ENCODE results near the gene PCBD2. TPM values are rescaled to one million over a fixed set of nuclear protein-coding genes. Genes with fewer than 3 reads are reported as not detected.

Gene PCBD2
- total RNA-seq, 2 experiments from 2014 or later: 9.6 to 10.5 TPM

DNA sequence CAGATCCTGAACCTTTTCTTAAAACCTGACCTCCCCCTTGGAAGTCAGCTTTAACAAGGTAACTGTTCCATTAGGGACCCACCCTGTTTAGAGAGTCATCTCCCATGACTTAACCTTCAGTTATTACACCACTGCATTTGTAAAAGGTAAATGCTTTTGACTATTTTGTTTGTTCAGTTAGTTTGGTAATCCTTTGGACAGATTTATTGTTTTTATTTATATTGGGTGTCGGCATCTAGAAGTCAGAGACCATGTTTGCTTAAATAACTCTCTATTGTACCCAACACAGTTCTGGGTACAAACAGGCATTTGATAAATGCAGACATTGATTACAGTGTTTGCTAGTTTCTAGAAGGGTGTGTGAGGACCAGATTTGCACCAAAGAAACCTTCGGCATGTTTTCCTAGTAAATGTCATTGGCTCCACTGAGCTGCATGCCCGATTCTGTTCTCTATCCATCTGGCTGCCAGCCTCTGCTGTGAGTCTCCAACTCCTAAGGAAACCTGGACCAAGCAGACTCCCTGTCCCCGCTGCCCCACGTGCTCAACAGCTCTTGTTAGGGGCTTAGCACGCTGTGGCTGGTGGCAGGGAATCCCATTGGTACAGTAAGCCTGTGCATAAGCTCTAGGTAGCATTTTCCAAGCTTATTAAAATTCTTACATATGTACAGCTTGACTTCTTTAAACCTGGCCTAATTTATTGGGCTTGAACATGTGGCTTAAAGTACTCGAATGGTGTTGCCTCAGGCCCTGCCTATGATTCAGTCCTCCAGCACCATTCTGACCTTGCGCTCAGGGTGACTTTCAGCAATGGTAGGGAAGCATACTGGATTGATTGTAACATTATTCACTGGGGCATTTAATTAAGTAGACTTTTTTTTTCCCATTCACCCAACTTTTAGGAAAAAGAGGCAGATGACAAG lies 6.6 kb downstream of the PCBD2 start:
- H3K9me3 Mint-ChIP-seq: no peaks in the 10 kb centered on the region
- no peak overlapping the region for H3K4me3 Mint-ChIP-seq
- no peaks in the 10 kb centered on the region for H3K27me3 Mint-ChIP-seq (ENCODE audit: low read depth)
- DNase-seq: no peak
- peaks cover 3% of the 10 kb centered on the region for H3K4me1 Mint-ChIP-seq (ENCODE audit: low read depth)
- intact Hi-C loops (cut with micrococcal nuclease): no loop called here
- no peak overlapping the region for H3K27ac Mint-ChIP-seq
- H3K36me3 Mint-ChIP-seq (ENCODE audit: low read depth): peaks cover 9% of the 10 kb centered on the region
- CTCF ChIA-PET: no interaction called here

DNA sequence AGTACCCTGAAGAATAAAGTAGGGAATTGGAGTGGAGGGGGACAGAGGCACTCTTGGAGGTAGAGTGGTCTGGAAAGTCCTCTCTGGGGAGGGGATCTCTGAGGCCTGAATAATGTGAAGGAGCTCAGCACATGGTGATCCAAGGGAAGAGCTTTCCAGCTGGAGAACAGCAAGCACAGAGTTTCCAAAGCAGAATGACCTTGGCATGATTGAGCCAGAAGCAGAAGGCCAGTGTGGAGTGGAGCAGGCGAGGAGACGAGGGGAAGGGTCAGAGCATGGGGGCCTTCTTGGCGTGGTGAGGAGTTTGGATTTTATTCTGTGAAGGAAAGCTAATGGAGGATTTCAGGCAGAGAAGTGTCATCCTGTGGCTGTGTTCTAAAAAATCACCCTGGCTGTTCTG lies 8.3 kb downstream of the PCBD2 start:
- H3K27me3 Mint-ChIP-seq (ENCODE audit: low read depth): no peaks in the 10 kb centered on the region
- no peak overlapping the region for H3K27ac Mint-ChIP-seq
- intact Hi-C loops (cut with micrococcal nuclease): no loop called here
- DNase-seq: no peak
- no peaks in the 10 kb centered on the region for H3K4me1 Mint-ChIP-seq (ENCODE audit: low read depth)
- H3K4me3 Mint-ChIP-seq: no peak overlapping the region
- no peaks in the 10 kb centered on the region for H3K9me3 Mint-ChIP-seq
- CTCF ChIA-PET: interaction anchor here (0.8 kb wide), 1 partner anchor 9 kb away, joined by 3 read pairs; the partner anchor contains the start of gene PCBD2
- H3K36me3 Mint-ChIP-seq (ENCODE audit: low read depth): peaks cover 9% of the 10 kb centered on the region

DNA sequence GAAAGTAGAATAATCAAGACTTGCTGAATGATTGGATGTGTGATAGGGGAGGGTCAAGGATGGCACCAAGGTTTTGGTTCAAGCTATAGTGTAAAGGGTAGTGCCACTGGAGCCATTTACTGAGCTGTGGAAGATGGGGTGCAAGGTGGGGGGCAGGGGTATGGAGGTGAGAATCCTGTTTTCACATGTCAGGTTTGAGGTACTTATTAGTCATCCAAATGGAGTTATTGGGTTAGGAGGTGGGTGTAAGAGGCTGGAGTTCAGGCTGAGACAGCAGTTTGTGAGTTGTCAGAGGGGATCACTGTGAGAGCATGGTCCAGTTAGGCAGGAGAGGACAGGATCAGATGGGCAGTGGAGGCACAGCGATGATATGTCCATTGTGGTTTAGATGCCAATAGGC lies 8.9 kb downstream of the PCBD2 start:
- H3K27ac Mint-ChIP-seq: no peak overlapping the region
- peaks cover 9% of the 10 kb centered on the region for H3K36me3 Mint-ChIP-seq (ENCODE audit: low read depth)
- DNase-seq: no peak
- H3K4me3 Mint-ChIP-seq: no peak overlapping the region
- H3K27me3 Mint-ChIP-seq (ENCODE audit: low read depth): no peaks in the 10 kb centered on the region
- H3K9me3 Mint-ChIP-seq: no peaks in the 10 kb centered on the region
- peaks cover 2% of the 10 kb centered on the region for H3K4me1 Mint-ChIP-seq (ENCODE audit: low read depth)
- CTCF ChIA-PET: interaction anchor here (0.6 to 0.8 kb wide), 4 partner anchors 9 to 951 kb away, joined by 3 to 5 read pairs (median 3); partner anchors contain the start of genes CAMLG and PCBD2
- intact Hi-C loops (cut with micrococcal nuclease): no loop called here

DNA sequence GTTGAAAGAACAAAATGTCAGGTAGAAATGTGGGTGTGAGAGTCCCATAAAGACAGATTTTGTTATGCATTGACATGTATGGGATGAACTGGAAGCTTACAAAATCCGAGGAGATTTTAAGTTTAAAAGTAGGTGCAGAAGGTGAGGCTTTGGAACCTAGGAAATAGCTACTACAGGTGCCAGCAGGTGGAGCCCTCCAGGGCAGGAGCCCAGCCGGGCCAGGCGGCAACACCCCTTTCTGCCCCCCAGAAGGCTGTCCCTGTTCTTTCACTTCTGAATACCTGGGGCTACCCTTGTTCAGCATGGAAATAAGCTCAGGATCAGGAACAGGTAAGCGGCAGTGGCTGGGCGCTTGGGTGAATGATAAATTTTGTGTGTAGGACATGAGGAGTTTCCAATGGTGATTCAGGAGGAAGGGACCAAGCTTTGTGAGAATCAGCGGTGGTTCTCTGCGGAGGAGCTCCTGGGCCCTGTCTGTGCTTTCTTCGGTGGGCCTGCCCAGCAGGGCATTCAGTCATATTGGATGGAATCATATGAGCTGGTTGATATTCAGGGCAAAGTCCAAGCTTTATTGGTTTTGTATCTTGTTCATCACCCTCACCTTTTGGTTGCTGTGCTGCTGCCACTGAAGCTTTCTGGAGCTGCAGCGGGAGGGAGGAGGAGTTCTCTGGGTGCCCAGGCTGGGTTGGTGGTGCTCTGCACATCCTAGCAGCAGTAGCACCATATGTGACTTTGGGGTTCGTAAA lies 12.3 kb downstream of the PCBD2 start:
- no peaks in the 10 kb centered on the region for H3K27me3 Mint-ChIP-seq (ENCODE audit: low read depth)
- peaks cover 16% of the 10 kb centered on the region for H3K36me3 Mint-ChIP-seq (ENCODE audit: low read depth)
- no peaks in the 10 kb centered on the region for H3K9me3 Mint-ChIP-seq
- H3K4me3 Mint-ChIP-seq: no peak overlapping the region
- intact Hi-C loops (cut with micrococcal nuclease): loop anchor here (1.0 kb wide), 1 partner anchor 274 kb away; no protein-coding TSS in a partner anchor
- CTCF ChIA-PET: interaction anchor here (1.0 to 2.2 kb wide), 6 partner anchors 10 to 276 kb away, joined by 3 to 8 read pairs (median 4); no protein-coding TSS in a partner anchor
- H3K27ac Mint-ChIP-seq: no peak overlapping the region
- peaks cover 12% of the 10 kb centered on the region for H3K4me1 Mint-ChIP-seq (ENCODE audit: low read depth)
- DNase-seq: no peak

DNA sequence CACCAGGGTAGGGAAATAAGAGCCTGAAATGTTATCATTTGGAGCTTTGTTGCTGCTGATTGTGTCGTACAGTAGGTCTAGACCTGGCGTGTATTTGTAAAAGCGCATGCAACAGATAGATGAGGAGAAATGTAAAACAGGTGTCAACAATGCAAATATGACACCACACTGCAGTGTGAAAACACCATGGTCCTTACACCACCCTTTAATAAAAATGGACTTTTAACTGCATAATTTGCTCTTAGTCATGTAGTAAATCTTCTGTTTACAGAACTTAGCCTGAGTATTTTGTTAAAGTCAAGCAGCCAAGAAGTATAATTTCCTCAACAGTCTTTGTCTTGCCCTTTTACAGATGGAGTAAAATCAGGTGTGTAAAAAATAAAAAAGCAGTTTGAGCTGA lies 13.9 kb downstream of the PCBD2 start:
- H3K4me1 Mint-ChIP-seq (ENCODE audit: low read depth): peaks cover 12% of the 10 kb centered on the region
- no peak for DNase-seq
- H3K9me3 Mint-ChIP-seq: no peaks in the 10 kb centered on the region
- CTCF ChIA-PET: no interaction called here
- intact Hi-C loops (cut with micrococcal nuclease): no loop called here
- H3K27ac Mint-ChIP-seq: no peak overlapping the region
- H3K36me3 Mint-ChIP-seq (ENCODE audit: low read depth): peaks cover 18% of the 10 kb centered on the region
- H3K27me3 Mint-ChIP-seq (ENCODE audit: low read depth): no peaks in the 10 kb centered on the region
- no peak overlapping the region for H3K4me3 Mint-ChIP-seq

DNA sequence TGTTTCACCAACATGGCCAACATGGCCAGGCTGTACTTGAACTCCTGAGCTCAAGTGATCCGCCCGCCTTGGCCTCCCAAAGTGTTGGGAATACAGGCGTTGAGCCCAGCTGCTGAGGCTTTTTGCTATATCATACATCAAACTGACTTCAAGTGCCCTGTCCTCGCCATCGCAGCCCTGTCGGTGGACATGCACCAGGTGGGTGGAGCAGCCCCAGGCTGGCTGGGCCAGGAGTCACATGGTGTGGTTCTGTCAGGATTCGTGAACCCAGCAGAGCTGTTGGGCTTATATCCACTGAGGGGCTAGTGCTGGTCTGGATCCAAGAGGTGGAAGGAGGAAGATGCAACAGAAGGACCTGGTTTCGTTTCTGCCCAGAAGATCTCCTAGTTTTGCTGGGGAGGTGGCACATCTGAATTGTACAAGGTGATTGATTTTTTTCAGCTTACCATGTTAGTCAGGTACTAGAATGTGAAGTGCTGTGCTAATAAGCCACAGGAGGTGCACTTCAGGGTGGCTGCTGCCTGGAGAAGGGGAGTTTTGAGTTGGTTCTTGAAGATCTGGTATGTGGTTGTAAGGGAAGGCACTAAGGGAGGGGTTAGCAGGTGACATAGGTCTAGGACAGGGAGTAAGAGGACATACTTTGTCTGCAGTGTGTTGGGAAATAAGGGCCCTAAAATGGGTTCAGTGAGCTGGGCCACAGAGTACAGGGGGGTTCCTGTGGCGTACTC lies 16.1 kb downstream of the PCBD2 start:
- no peak overlapping the region for H3K4me3 Mint-ChIP-seq
- DNase-seq: no peak
- intact Hi-C loops (cut with micrococcal nuclease): loop anchor here (1.0 to 5.0 kb wide), 3 partner anchors 16 to 111 kb away; partner anchors contain the start of genes PCBD2 and PITX1
- H3K27ac Mint-ChIP-seq: no peak overlapping the region
- CTCF ChIA-PET: interaction anchor here (0.6 kb wide), 1 partner anchor 253 kb away, joined by 5 read pairs; no protein-coding TSS in a partner anchor
- peaks cover 14% of the 10 kb centered on the region for H3K36me3 Mint-ChIP-seq (ENCODE audit: low read depth)
- peaks cover 12% of the 10 kb centered on the region for H3K4me1 Mint-ChIP-seq (ENCODE audit: low read depth)
- H3K9me3 Mint-ChIP-seq: no peaks in the 10 kb centered on the region
- H3K27me3 Mint-ChIP-seq (ENCODE audit: low read depth): no peaks in the 10 kb centered on the region

DNA sequence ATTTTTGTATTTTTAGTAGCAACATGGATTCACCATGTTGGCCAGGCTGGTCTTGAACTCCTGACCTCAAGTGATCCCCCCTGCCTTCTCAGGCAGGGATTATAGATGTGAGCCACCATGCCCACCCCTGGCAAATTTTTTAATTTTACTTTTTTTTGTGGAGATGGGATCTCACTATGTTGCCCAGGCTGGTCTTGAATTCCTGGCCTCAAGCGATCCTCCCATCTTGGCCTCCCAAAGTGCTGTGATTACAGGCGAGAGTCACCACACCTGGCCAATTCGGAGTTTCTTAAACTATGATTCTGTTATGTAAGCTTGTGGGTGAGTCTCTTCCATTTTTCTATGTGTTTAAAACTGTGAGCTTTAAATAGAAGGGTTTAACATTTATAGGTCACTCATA lies 27.6 kb downstream of the PCBD2 start:
- intact Hi-C loops (cut with micrococcal nuclease): no loop called here
- Mint-ChIP-seq H3K27ac (no peak overlapping the region), H3K36me3 (ENCODE audit: low read depth) (peaks cover 3% of the 10 kb centered on the region), H3K4me1 (ENCODE audit: low read depth) (no peaks in the 10 kb centered on the region), H3K9me3 (no peaks in the 10 kb centered on the region), H3K27me3 (ENCODE audit: low read depth) (no peaks in the 10 kb centered on the region), H3K4me3 (no peak overlapping the region)
- DNase-seq: no peak
- CTCF ChIA-PET: interaction anchor here (1.3 kb wide), 1 partner anchor 259 kb away, joined by 3 read pairs; no protein-coding TSS in a partner anchor

DNA sequence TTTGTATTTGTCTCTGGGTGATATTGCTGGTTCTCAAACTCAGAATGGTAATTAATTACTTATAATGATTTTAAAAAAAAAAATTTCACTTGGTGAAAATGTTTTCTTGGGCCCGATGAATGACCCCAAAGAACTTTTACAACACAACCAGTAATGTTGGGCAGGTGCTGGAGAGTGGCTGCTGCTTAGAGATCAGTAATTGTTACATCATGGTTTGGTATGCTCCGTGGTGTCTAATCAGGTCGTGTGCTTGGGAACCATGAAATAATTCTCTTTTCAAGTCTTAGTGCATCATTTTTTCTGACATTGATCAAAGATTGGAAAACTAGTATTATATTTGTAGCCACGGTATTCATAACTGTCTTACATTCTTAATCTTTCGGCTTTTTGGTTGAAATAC lies 29.3 kb downstream of the PCBD2 start:
- Mint-ChIP-seq H3K9me3 (no peaks in the 10 kb centered on the region), H3K4me1 (ENCODE audit: low read depth) (no peaks in the 10 kb centered on the region), H3K27ac (no peak overlapping the region), H3K4me3 (no peak overlapping the region), H3K36me3 (ENCODE audit: low read depth) (peaks cover 7% of the 10 kb centered on the region), H3K27me3 (ENCODE audit: low read depth) (no peaks in the 10 kb centered on the region)
- no peak for DNase-seq
- CTCF ChIA-PET: no interaction called here
- intact Hi-C loops (cut with micrococcal nuclease): no loop called here

DNA sequence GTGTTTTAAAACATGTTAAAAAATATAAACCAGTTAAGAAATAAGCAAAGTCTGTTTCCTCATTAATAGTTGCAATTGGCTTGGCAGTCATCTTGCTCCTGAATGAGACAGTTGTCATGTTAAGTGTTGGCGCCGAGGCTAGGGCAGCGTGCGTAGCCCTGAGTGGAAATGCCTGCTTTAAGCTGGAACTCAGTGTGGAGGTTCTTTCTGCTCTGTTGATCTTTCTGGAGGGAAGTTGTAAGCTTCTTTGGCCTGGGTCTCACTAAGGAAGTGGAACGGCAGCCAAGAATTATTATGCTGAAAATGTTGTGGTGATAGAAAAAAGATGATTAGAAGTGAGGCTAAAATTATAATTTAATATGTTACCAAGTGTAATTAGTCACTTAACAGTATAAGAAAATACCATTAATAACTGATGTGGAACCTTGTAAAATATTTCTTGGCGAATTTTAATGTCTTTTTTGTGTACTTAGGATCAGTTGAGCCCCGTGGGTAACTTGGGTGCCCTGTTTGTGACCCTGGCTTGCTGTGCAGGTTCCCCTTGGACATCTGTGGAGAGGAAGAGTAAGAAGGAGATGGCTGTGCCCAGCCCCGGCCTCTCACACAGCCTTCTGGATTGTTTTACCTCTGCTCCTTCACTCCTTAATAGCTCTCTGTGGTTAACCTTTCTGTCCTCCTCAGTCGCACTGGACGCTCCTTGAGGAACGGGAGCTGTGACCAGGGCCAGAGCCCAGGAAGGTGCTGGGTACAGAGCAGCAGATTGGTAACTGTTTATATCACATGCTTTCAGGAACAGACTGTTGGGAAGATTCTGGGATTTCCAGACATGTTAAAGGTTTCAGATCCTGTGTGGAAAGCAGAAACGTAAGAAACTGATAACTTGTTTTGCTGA lies 31.0 kb downstream of the PCBD2 start:
- no peak overlapping the region for H3K27ac Mint-ChIP-seq
- intact Hi-C loops (cut with micrococcal nuclease): no loop called here

DNA sequence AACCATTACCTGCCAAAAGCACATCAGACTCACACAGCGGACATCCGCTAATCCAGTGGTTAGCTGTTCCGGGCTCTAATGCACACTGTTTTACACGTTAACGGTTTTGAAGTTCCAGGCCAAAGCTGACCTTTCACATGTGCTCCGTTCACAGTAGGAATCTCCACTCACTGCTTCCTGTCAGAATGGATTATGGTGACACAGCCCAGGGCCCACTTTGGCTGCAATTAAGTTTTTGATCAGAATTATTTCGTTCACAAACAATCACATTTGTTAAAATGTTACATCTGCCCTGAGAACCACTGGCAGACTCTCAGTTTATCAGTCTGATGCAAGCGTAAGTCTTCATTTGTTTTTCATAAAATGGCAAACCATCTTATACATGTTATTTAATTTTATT lies 32.6 kb downstream of the PCBD2 start:
- H3K27ac Mint-ChIP-seq: no peak overlapping the region
- intact Hi-C loops (cut with micrococcal nuclease): no loop called here
- H3K27me3 Mint-ChIP-seq (ENCODE audit: low read depth): no peaks in the 10 kb centered on the region
- peaks cover 7% of the 10 kb centered on the region for H3K36me3 Mint-ChIP-seq (ENCODE audit: low read depth)
- CTCF ChIA-PET: no interaction called here
- DNase-seq: no peak
- no peaks in the 10 kb centered on the region for H3K9me3 Mint-ChIP-seq
- H3K4me1 Mint-ChIP-seq (ENCODE audit: low read depth): no peaks in the 10 kb centered on the region
- no peak overlapping the region for H3K4me3 Mint-ChIP-seq

More for the DNA sequence above, 31.0 kb downstream of the PCBD2 start:
- Mint-ChIP-seq H3K4me1 (ENCODE audit: low read depth) (no peaks in the 10 kb centered on the region), H3K27me3 (ENCODE audit: low read depth) (no peaks in the 10 kb centered on the region), H3K36me3 (ENCODE audit: low read depth) (peaks cover 6% of the 10 kb centered on the region), H3K4me3 (no peak overlapping the region), H3K9me3 (no peaks in the 10 kb centered on the region)
- CTCF ChIA-PET: interaction anchor here (0.7 kb wide), 1 partner anchor 19 kb away, joined by 3 read pairs; no protein-coding TSS in a partner anchor
- no peak for DNase-seq

DNA sequence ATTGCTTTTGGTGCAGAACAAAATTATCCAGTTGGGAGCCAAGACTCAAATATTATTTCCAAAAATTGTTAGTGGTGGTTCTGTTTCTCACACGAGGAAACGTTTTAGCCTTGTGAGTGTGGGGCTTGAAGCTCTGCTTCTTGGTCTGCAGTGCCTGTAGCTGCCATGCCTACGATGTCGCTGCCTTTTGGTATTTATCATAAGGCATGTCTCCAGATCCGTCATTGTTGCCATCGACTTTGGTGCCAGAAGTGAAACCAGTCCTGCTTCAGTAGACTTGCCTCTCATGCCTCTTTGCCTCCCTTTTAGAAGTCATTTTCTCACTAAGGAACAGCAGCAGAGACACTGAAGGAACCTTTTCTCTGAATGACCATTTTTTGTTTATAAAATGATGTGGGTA lies 33.1 kb downstream of the PCBD2 start:
- CTCF ChIA-PET: no interaction called here
- no peaks in the 10 kb centered on the region for H3K4me1 Mint-ChIP-seq (ENCODE audit: low read depth)
- H3K4me3 Mint-ChIP-seq: no peak overlapping the region
- no peaks in the 10 kb centered on the region for H3K9me3 Mint-ChIP-seq
- intact Hi-C loops (cut with micrococcal nuclease): no loop called here
- DNase-seq: no peak
- H3K27ac Mint-ChIP-seq: no peak overlapping the region
- peaks cover 7% of the 10 kb centered on the region for H3K36me3 Mint-ChIP-seq (ENCODE audit: low read depth)
- no peaks in the 10 kb centered on the region for H3K27me3 Mint-ChIP-seq (ENCODE audit: low read depth)

All from activated naive CD4-positive, alpha-beta T cell treated with anti-CD3 and anti-CD28 coated beads for 36 hours (primary cell).